ENCODE results near the gene PPIC.

The PPIC gene

DNA sequence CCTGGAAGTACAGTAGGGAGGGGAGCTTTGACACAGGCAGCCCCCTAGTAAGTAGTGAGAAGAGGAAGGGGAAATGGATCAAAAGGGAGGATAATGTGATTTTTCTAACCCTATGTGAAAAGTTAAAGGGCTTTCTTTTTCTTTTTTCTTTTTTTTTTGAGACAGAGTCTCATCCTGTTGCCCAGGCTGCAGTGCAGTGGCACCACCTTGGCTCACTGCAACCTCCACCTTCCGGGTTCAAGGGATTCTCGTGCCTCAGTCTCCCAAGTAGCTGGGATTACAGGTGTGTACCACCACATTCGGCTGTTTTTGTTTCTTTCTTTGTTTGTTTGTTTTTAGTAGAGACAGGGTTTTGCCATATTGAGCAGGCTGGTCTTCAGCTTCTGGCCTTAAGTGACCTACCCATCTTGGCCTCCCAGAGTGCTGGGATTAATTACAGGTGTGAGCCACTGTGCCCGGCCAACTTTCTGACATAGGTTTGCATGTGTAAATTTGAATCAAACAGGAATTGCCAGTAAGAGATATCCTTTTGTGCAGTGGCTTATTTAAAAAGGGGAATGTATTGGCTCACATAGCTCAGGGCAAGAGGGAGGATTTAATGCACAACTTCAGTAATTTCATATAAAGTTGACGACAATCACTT is 39.1 kb upstream of the PPIC start:
- Histone ChIP-seq H3K27ac (no peak overlapping the region), H3K4me3 (ENCODE audit: low read depth, low read length) (no peak overlapping the region), H3K9me3 (ENCODE audit: severe bottlenecking) (no peaks in the 10 kb centered on the region), H3K27me3 (ENCODE audit: insufficient read depth, low read depth, severe bottlenecking) (no peaks in the 10 kb centered on the region), H3K36me3 (no peaks in the 10 kb centered on the region)
- TF ChIP-seq, protein P1, sequence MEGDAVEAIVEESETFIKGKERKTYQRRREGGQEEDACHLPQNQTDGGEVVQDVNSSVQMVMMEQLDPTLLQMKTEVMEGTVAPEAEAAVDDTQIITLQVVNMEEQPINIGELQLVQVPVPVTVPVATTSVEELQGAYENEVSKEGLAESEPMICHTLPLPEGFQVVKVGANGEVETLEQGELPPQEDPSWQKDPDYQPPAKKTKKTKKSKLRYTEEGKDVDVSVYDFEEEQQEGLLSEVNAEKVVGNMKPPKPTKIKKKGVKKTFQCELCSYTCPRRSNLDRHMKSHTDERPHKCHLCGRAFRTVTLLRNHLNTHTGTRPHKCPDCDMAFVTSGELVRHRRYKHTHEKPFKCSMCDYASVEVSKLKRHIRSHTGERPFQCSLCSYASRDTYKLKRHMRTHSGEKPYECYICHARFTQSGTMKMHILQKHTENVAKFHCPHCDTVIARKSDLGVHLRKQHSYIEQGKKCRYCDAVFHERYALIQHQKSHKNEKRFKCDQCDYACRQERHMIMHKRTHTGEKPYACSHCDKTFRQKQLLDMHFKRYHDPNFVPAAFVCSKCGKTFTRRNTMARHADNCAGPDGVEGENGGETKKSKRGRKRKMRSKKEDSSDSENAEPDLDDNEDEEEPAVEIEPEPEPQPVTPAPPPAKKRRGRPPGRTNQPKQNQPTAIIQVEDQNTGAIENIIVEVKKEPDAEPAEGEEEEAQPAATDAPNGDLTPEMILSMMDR (IDR thresholded peaks at IDR 0.05; ENCODE audit: low read depth, low read length): no peak
- no peak for DNase-seq

DNA sequence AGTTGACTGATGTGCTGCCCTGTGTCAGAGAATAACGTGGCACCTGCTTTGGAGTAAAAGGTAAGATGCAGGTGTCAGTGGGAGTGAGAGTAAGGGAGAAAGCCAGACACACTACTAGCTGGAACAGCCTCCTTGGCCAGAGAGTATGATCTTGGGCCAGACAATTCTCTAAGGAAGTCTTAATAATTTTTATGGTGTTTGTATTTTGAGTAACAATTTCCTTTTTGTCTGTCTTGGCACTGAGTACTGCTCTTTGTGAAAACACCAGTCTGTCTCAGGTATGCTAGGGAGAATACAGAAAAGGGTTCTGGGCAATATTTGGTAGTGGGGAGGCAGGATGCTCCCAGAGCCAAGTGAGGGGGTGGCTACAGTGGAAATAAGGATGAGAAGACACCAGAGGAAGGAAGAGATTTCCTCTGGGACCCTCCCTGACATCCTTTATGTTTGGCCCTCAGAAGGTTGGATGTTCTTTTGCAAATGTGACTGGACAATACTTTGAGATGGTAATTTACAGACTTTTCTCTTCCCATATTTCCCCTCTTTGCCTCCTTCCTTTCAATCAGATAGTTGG is 31.9 kb upstream of the PPIC start:
- no peaks in the 10 kb centered on the region for H3K36me3 ChIP-seq

DNA sequence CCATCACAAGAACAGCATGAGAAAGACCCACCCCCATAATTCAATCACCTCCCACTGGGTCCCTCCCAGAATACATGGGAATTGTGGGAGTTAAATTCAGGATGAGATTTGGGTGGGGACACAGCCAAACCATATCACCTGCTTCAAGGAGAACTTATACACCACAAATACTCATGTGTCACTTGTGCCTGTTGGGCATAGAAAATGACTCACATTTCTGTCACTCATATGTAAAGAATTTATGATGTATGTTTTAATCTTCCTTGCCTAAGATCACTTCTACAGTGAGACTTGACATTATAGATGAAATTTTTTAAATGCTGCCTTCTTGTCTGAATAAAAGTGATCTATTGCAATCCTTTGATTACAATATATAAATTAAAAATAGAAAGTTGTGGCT is 29.5 kb upstream of the PPIC start:
- peaks cover 5% of the 10 kb centered on the region for H3K9me3 ChIP-seq (ENCODE audit: severe bottlenecking)
- no peak overlapping the region for H3K4me3 ChIP-seq (ENCODE audit: low read depth, low read length)
- H3K27me3 ChIP-seq (ENCODE audit: insufficient read depth, low read depth, severe bottlenecking): no peaks in the 10 kb centered on the region
- H3K36me3 ChIP-seq: no peaks in the 10 kb centered on the region
- DNase-seq: no peak
- TF ChIP-seq, protein P1 (IDR thresholded peaks at IDR 0.05; ENCODE audit: low read depth, low read length): no peak
- no peak overlapping the region for H3K27ac ChIP-seq

More for the DNA sequence above, 31.9 kb upstream of the PPIC start:
- Histone ChIP-seq H3K27me3 (ENCODE audit: insufficient read depth, low read depth, severe bottlenecking) (no peaks in the 10 kb centered on the region), H3K27ac (no peak overlapping the region), H3K9me3 (ENCODE audit: severe bottlenecking) (no peaks in the 10 kb centered on the region), H3K4me3 (ENCODE audit: low read depth, low read length) (no peak overlapping the region)
- DNase-seq: no peak
- TF ChIP-seq, protein P1 (IDR thresholded peaks at IDR 0.05; ENCODE audit: low read depth, low read length): no peak

DNA sequence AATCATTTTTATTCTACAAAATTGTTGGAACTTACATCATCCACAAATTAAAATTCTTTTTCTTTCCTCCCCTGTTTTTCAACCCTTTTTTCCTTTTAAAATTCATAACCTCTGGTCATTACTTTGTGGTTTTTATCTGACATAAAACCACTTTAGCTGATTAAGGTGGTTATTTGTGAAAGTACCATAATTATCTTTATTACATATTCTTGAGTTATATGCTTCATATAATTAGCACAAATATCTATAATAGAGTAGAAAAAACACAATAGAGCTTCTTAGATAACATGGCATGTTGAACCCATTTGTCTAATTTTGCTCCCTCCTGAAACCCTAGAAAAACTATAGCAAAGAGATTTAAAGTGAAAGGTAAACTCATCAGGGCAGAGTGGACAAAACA is 22.9 kb upstream of the PPIC start:
- peaks cover 5% of the 10 kb centered on the region for H3K9me3 ChIP-seq (ENCODE audit: severe bottlenecking)
- no peak overlapping the region for H3K27ac ChIP-seq
- H3K27me3 ChIP-seq (ENCODE audit: insufficient read depth, low read depth, severe bottlenecking): no peaks in the 10 kb centered on the region
- H3K4me3 ChIP-seq (ENCODE audit: low read depth, low read length): no peak overlapping the region
- no peaks in the 10 kb centered on the region for H3K36me3 ChIP-seq
- no peak for DNase-seq
- TF ChIP-seq, protein P1 (IDR thresholded peaks at IDR 0.05; ENCODE audit: low read depth, low read length): no peak

DNA sequence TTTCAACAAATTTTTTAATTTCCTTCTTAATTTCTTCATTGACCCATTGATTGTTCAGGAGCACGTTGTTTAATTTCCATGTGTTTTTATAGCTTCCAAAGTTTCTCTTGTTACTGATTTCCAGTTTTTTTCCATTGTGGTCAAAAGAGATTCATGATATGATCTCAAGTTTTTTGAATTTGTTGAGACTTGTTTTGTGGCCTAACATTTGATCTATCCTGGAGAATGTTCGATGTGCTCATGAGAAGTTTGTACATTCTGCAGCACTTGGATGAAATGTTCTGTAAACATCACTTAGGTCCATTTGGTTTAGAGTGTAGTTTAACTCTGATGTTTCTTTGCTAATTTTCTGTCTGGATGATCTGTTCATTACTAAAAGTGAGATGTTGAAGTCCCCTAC is 14.7 kb upstream of the PPIC start:
- Histone ChIP-seq H3K27me3 (ENCODE audit: insufficient read depth, low read depth, severe bottlenecking) (no peaks in the 10 kb centered on the region), H3K4me3 (ENCODE audit: low read depth, low read length) (no peak overlapping the region), H3K9me3 (ENCODE audit: severe bottlenecking) (no peaks in the 10 kb centered on the region), H3K36me3 (no peaks in the 10 kb centered on the region), H3K27ac (no peak overlapping the region)
- TF ChIP-seq, protein P1 (IDR thresholded peaks at IDR 0.05; ENCODE audit: low read depth, low read length): no peak
- DNase-seq: no peak

DNA sequence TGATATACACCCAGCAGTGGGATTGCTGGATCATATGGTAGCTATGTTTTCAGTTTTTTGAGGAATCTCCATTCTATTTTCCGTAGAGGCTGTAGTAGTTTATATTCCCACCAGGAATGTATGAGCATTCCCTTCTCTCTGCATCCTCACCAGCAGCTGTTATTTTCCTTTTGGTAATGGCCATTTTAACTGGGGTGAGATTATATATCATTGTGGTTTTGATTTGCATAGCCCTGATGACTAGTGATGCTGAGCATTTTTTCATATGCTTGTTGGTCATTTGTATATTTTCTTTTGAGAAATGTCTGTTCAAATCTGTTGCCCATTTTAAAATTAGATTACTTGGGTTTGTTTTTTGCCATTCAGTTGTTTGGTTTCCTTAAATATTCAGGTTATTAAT is 11.2 kb upstream of the PPIC start:
- DNase-seq: no peak
- H3K27me3 ChIP-seq (ENCODE audit: insufficient read depth, low read depth, severe bottlenecking): no peaks in the 10 kb centered on the region
- no peak overlapping the region for H3K27ac ChIP-seq
- H3K36me3 ChIP-seq: no peaks in the 10 kb centered on the region
- no peaks in the 10 kb centered on the region for H3K9me3 ChIP-seq (ENCODE audit: severe bottlenecking)
- H3K4me3 ChIP-seq (ENCODE audit: low read depth, low read length): no peak overlapping the region
- TF ChIP-seq, protein P1 (IDR thresholded peaks at IDR 0.05; ENCODE audit: low read depth, low read length): no peak
